ENCODE results near the gene CLEC16A.

- no peak for TF ChIP-seq CTCF (IDR thresholded peaks at IDR 0.05)
- no peak for TF ChIP-seq EZH2 (IDR thresholded peaks at IDR 0.05)
These were observed 80.8 kb downstream of the CLEC16A start for GRCh38 chr16:11025120-11025531.
